H9 (cell line): ENCODE measurements around the gene TCEA2. TPM values are rescaled to one million over a fixed set of nuclear protein-coding genes. Genes with fewer than 3 reads are reported as not detected.

Experiments used
- DNase-seq: peaks from one replicate; pipeline ENCODE4 v3.0.0-alpha.2; 2017
- H2AFZ ChIP-seq: one replicate; pipeline ENCODE4 v1.6.1; 2013; ENCODE audit warnings: mild to moderate bottlenecking, low read length, control low read depth, moderate library complexity
- H2AK5ac ChIP-seq: 2 replicates; pipeline ENCODE4 v1.6.1; 2013; ENCODE audit warnings: low read length, control low read depth, mixed read lengths; ENCODE audit not compliant: insufficient read length
- H2BK120ac ChIP-seq: one replicate; pipeline ENCODE4 v1.6.1; 2013; ENCODE audit warnings: low read depth, mild to moderate bottlenecking, low read length, control low read depth, inconsistent platforms; ENCODE audit not compliant: poor library complexity, severe bottlenecking
- H2BK12ac ChIP-seq: 2 replicates; pipeline ENCODE4 v1.6.1; 2013; ENCODE audit warnings: low read length, control low read depth, mixed read lengths, low read depth; ENCODE audit not compliant: insufficient read length
- H2BK15ac ChIP-seq: 2 replicates; pipeline ENCODE4 v1.6.1; 2013; ENCODE audit warnings: low read depth, low read length, control low read depth
- H2BK20ac ChIP-seq: one replicate; pipeline ENCODE4 v1.6.1; 2013; ENCODE audit warnings: low read depth, mild to moderate bottlenecking, low read length, control low read depth, inconsistent platforms; ENCODE audit not compliant: poor library complexity, severe bottlenecking
- H2BK5ac ChIP-seq: 2 replicates; pipeline ENCODE4 v1.6.1; 2013; ENCODE audit warnings: low read length, control low read depth, mixed read lengths; ENCODE audit not compliant: insufficient read length
- H3K14ac ChIP-seq: 2 replicates; pipeline ENCODE4 v1.6.1; 2013; ENCODE audit warnings: low read length, control low read depth; ENCODE audit not compliant: insufficient read depth
- H3K18ac ChIP-seq: 2 replicates; pipeline ENCODE4 v1.6.1; 2013; ENCODE audit warnings: low read depth, mild to moderate bottlenecking, mixed read lengths, low read length, control low read depth; ENCODE audit not compliant: insufficient read length
- H3K23ac ChIP-seq: 2 replicates; pipeline ENCODE4 v1.6.1; 2013; ENCODE audit warnings: low read length, control low read depth, mixed read lengths, low read depth; ENCODE audit not compliant: insufficient read length
- H3K23me2 ChIP-seq: 2 replicates; pipeline ENCODE4 v1.6.1; 2013; ENCODE audit warnings: low read depth, mild to moderate bottlenecking, mixed read lengths, low read length, control low read depth; ENCODE audit not compliant: insufficient read length, poor library complexity, severe bottlenecking
- H3K27ac ChIP-seq: 2 replicates; pipeline ENCODE4 v1.5.1; 2013; ENCODE audit warnings: low read length, control low read depth, mixed read lengths, low read depth; ENCODE audit not compliant: insufficient read length
- H3K27me3 ChIP-seq: 2 replicates; pipeline ENCODE4 v1.6.1; 2013; ENCODE audit warnings: low read length, control low read depth, inconsistent platforms; ENCODE audit not compliant: insufficient read depth
- H3K4ac ChIP-seq: 2 replicates; pipeline ENCODE4 v1.6.1; 2013; ENCODE audit warnings: low read depth, mild to moderate bottlenecking, control low read depth, inconsistent platforms, low read length, moderate library complexity
- H3K4me1 ChIP-seq: 2 replicates; pipeline ENCODE4 v1.6.1; 2013; ENCODE audit warnings: low read length, control low read depth, inconsistent platforms; ENCODE audit not compliant: insufficient read depth
- H3K4me2 ChIP-seq: 2 replicates; pipeline ENCODE4 v1.6.1; 2013; ENCODE audit warnings: low read length, control low read depth, mixed read lengths; ENCODE audit not compliant: insufficient read length, insufficient read depth
- H3K56ac ChIP-seq: 2 replicates; pipeline ENCODE4 v1.6.1; 2013; ENCODE audit warnings: low read depth, mild to moderate bottlenecking, mixed read lengths, low read length, control low read depth; ENCODE audit not compliant: insufficient read length
- H3K79me1 ChIP-seq: 2 replicates; pipeline ENCODE4 v1.6.1; 2013; ENCODE audit warnings: low read depth, mild to moderate bottlenecking, moderate library complexity, low read length, control low read depth, inconsistent platforms; ENCODE audit not compliant: insufficient read depth, poor library complexity, severe bottlenecking
- H3K79me2 ChIP-seq: 2 replicates; pipeline ENCODE4 v1.6.1; 2013; ENCODE audit warnings: low read length, control low read depth, inconsistent platforms; ENCODE audit not compliant: insufficient read depth
- H3K9ac ChIP-seq: 2 replicates; pipeline ENCODE4 v1.6.1; 2013; ENCODE audit warnings: low read length, control low read depth, mixed read lengths; ENCODE audit not compliant: insufficient read length; ENCODE audit errors: extremely low read depth
- H3K9me3 ChIP-seq: one replicate; pipeline ENCODE4 v1.6.1; 2013; ENCODE audit warnings: low read depth, low read length, inconsistent platforms; ENCODE audit not compliant: control insufficient read depth
- H3T11ph ChIP-seq: one replicate; pipeline ENCODE4 v1.6.1; 2013; ENCODE audit warnings: mild to moderate bottlenecking, low read length, control low read depth, inconsistent platforms
- H4K20me1 ChIP-seq: one replicate; pipeline ENCODE4 v1.6.1; 2013; ENCODE audit not compliant: control insufficient read depth, insufficient read length, insufficient read depth
- H4K5ac ChIP-seq: 2 replicates; pipeline ENCODE4 v1.6.1; 2013; ENCODE audit warnings: low read depth, mild to moderate bottlenecking, mixed read lengths, low read length, control low read depth; ENCODE audit not compliant: insufficient read length
- H4K8ac ChIP-seq: replicated peaks from 2 replicates; pipeline ENCODE4 v1.6.1; 2013; ENCODE audit warnings: low read length, control low read depth, mixed read lengths, low read depth; ENCODE audit not compliant: insufficient read length
- H4K91ac ChIP-seq: 2 replicates; pipeline ENCODE4 v1.6.1; 2013; ENCODE audit warnings: low read depth, mild to moderate bottlenecking, moderate library complexity, mixed read lengths, low read length, control low read depth; ENCODE audit not compliant: insufficient read length
- H3K27ac Mint-ChIP-seq, 3 experiments: 2 replicates in 2 of 3; 3 replicates in 1 of 3; pipeline ENCODE4 v1.8.0; 2020 to 2021; ENCODE audit warnings: mixed read lengths in 3 of 3, mild to moderate bottlenecking in 1 of 3, moderate library complexity in 1 of 3
- H3K27me3 Mint-ChIP-seq: 2 replicates; pipeline ENCODE4 v1.8.0; 2021; ENCODE audit warnings: low read depth, mild to moderate bottlenecking, moderate library complexity, mixed read lengths
- H3K36me3 Mint-ChIP-seq, 3 experiments: 2 replicates in 2 of 3; 3 replicates in 1 of 3; pipeline ENCODE4 v1.8.0; 2020 to 2021; ENCODE audit warnings: low read depth in 3 of 3, mixed read lengths in 3 of 3; ENCODE audit not compliant: insufficient read depth in 1 of 3
- H3K4me1 Mint-ChIP-seq, 2 experiments: 2 replicates each; pipeline ENCODE4 v1.8.0; 2020; ENCODE audit warnings: mixed read lengths in 2 of 2
- H3K4me3 Mint-ChIP-seq, 2 experiments: 2 replicates in 1 of 2; 3 replicates in 1 of 2; pipeline ENCODE4 v1.8.0; 2020 to 2021; ENCODE audit warnings: mild to moderate bottlenecking in 2 of 2, mixed read lengths in 2 of 2, moderate library complexity in 1 of 2
- H3K9me3 Mint-ChIP-seq, 2 experiments: 2 replicates in 1 of 2; 3 replicates in 1 of 2; pipeline ENCODE4 v1.8.0; 2020; ENCODE audit warnings: mild to moderate bottlenecking in 2 of 2, mixed read lengths in 2 of 2, moderate library complexity in 1 of 2
- WGBS: extraction: QIAGEN DNeasy Blood & Tissue Kit; methylation state at CpG from one replicate; pipeline ENCODE4 v1.1.7; 2013; ENCODE audit warnings: missing lambda C conversion rate, low lambda C conversion rate, mixed read lengths; ENCODE audit not compliant: insufficient read length; ENCODE audit errors: extremely low coverage; 5-methylcytosine and 5-hydroxymethylcytosine counted together
- total RNA-seq: library from RNA; stranded (reverse); gene quantifications from 2 replicates; pipeline ENCODE4 v1.2.1, GENCODE V29; 2021
- TF ChIP-seq, protein P1 (sequence below): fragments of 200-600 bp; sonication (generic); conservative IDR thresholded peaks from 3 replicates; pipeline ENCODE4 v1.8.0; 2021; ENCODE audit warnings: antibody characterized with exemption, mild to moderate bottlenecking

Gene TCEA2
- total RNA-seq, 1 experiment from 2014 or later: 51.7 TPM

DNA sequence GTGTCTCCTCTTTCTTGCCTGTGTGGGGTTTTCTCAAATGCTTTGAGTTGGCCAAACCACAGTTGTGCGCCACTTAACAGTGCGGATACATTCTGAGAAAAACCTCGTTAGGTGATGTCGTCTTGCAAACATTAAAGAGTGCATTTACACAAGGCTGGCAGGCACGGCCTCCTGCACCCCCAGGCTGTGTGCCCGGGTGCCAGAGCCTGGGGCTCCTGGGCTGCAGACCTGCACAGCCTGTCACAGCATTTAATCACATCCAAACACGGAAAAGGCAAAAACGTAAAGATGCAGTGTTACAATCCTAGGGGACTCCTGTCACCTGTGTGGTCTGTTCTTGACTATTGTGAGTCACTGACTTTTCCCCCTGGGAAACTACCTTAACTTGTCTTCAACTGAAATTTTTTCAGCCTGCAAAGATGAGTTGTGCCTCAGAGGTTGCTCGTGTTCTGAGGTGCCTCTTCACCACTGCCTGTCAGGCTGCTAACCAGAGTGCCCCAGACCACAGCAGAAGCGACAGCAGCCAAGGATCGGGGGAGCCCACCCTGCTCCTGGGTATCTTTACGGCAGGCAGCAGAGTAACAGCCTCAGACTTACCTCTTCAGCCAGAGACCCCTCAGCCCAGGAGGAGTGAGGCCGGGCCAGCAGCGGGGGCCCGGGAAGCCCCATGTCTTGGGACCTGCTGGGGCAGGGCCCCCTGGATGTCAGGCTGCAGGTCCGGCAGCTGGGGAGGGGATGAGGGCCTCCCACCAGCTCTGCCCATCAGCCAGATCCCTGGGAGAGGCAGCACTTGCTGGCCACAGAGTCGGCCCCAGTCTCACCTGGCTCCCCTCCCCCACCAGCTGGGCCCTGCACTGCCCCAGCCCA, 27.7 kb upstream of the TCEA2 start:
- Mint-ChIP-seq H3K4me1 (peaks cover 25% of the 10 kb centered on the region in 2 experiments), H3K27me3 (peaks cover 20% of the 10 kb centered on the region), H3K36me3 (peaks cover 8 to 39% (median 26%) of the 10 kb centered on the region in 3 experiments; a peak in 6 of 7 replicates), H3K4me3 (peak overlapping the region in 1 of 2 experiments; percentile 38; a peak in 1 of 5 replicates), H3K9me3 (peaks cover 0 to 2% of the 10 kb centered on the region in 2 experiments; a peak in 1 of 5 replicates), H3K27ac (peak overlapping the region in 2 of 3 experiments; percentile 28 to 89; a peak in 1 of 7 replicates)
- H2AFZ ChIP-seq: no peak overlapping the region
- H3K4ac ChIP-seq: no peak overlapping the region
- H3T11ph ChIP-seq: no peak overlapping the region
- no peak for DNase-seq
- H4K91ac ChIP-seq: no peak overlapping the region
- no peak overlapping the region for H2BK20ac ChIP-seq
- H3K9me3 ChIP-seq: no peaks in the 10 kb centered on the region
- no peaks in the 10 kb centered on the region for H3K79me2 ChIP-seq
- H2BK15ac ChIP-seq: no peak overlapping the region
- H3K23me2 ChIP-seq: peaks cover 11% of the 10 kb centered on the region
- no peak overlapping the region for H2BK12ac ChIP-seq
- no peak overlapping the region for H3K9ac ChIP-seq
- no peak overlapping the region for H3K23ac ChIP-seq
- H4K5ac ChIP-seq: no peak overlapping the region
- no CpG with 5 or more reads among the region's 17 CpGs for WGBS
- no peak overlapping the region for H3K56ac ChIP-seq
- TF ChIP-seq, protein P1, sequence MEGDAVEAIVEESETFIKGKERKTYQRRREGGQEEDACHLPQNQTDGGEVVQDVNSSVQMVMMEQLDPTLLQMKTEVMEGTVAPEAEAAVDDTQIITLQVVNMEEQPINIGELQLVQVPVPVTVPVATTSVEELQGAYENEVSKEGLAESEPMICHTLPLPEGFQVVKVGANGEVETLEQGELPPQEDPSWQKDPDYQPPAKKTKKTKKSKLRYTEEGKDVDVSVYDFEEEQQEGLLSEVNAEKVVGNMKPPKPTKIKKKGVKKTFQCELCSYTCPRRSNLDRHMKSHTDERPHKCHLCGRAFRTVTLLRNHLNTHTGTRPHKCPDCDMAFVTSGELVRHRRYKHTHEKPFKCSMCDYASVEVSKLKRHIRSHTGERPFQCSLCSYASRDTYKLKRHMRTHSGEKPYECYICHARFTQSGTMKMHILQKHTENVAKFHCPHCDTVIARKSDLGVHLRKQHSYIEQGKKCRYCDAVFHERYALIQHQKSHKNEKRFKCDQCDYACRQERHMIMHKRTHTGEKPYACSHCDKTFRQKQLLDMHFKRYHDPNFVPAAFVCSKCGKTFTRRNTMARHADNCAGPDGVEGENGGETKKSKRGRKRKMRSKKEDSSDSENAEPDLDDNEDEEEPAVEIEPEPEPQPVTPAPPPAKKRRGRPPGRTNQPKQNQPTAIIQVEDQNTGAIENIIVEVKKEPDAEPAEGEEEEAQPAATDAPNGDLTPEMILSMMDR: no peak
- H3K18ac ChIP-seq: no peak overlapping the region
- H4K20me1 ChIP-seq: no peaks in the 10 kb centered on the region
- H2AK5ac ChIP-seq: no peak overlapping the region
- peaks cover under 1% of the 10 kb centered on the region; the same call in 1 of the 2 replicates for H3K27me3 ChIP-seq
- no peaks in the 10 kb centered on the region for H3K79me1 ChIP-seq
- no peak overlapping the region for H3K4me2 ChIP-seq
- no peak overlapping the region for H4K8ac ChIP-seq
- H3K27ac ChIP-seq: no peak overlapping the region
- H2BK120ac ChIP-seq: no peak overlapping the region
- H3K14ac ChIP-seq: no peak overlapping the region
- H2BK5ac ChIP-seq: no peak overlapping the region
- H3K4me1 ChIP-seq: peaks cover 5% of the 10 kb centered on the region
